HG02938 (cell line): ENCODE measurements around the gene PRSS56.
"Not testable (repeated sequence)": the region's sequence is repeated elsewhere in the genome, so short reads cannot be mapped to it uniquely, and the experiment has no call there.

ENCODE experiments used
- ATAC-seq: cut with Tn5 transposase; IDR thresholded peaks from one replicate; pipeline ENCODE4 v1.9.1; 2021; ENCODE audit warnings: mild to moderate bottlenecking, moderate library complexity; ENCODE audit not compliant: unreplicated experiment

PRSS56 gene

DNA sequence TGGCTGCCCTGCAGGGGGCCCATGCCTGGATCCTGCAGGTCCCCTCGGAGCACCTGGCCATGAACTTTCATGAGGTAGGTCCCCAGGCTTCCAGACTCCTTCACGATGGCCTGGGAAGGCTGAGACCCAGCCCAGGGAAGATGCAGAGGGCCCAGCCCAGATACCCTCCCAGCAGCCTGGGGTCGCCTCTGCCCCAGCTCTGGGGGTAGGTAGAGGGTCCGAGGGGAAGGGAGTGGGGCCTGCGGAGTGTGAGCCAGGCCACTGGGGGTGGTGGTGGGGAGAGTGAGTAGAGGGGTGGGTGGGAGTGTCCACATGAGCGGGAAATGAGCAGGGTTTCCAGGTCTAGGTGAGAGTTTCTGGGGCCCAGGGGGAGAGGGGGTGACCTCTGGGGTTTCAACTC lies 4.6 kb downstream of the PRSS56 start:
- ATAC-seq = no peak

GRCh38 chr2:232525199-232525598 lies 5.0 kb downstream of the PRSS56 start:
- ATAC-seq = no peak

- no peak for ATAC-seq
These were observed 5.7 kb downstream of the PRSS56 start, which contains the start of gene CHRND for GRCh38 chr2:232525791-232526371. Gene CHRND, plus strand, starts transcription at chr2:232526160. Its CDS starts 56 bp downstream, at chr2:232526216.

GRCh38 chr2:232526372-232526941 lies 6.3 kb downstream of the PRSS56 start:
- no peak for ATAC-seq

DNA sequence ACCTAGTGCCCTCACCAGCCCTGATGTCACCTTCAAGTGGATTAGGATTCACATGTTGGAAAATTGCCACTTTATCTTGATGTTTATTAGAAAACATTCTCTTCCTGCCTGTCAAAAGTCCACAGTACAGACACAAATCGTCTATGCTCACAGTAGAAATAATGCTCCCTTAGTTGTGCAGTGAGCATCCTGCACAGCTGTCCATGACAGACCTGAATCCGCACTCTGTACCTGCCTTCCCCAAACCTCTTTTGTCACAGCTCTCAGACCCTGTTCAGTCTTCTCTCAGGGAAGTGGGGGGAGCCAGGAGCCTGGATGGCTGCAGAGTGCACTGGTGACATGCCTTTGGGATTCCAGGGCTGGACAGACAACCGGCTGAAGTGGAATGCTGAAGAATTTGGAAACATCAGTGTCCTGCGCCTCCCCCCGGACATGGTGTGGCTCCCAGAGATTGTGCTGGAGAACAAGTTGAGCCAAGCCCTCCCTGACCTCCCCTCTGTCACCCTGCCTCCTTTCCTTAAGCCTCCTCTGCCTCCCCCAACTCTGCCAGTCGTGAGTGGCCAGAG lies 7.8 kb downstream of the PRSS56 start:
- no peak for ATAC-seq

GRCh38 chr2:232528746-232529460 lies 8.7 kb downstream of the PRSS56 start:
- ATAC-seq = no peak

DNA sequence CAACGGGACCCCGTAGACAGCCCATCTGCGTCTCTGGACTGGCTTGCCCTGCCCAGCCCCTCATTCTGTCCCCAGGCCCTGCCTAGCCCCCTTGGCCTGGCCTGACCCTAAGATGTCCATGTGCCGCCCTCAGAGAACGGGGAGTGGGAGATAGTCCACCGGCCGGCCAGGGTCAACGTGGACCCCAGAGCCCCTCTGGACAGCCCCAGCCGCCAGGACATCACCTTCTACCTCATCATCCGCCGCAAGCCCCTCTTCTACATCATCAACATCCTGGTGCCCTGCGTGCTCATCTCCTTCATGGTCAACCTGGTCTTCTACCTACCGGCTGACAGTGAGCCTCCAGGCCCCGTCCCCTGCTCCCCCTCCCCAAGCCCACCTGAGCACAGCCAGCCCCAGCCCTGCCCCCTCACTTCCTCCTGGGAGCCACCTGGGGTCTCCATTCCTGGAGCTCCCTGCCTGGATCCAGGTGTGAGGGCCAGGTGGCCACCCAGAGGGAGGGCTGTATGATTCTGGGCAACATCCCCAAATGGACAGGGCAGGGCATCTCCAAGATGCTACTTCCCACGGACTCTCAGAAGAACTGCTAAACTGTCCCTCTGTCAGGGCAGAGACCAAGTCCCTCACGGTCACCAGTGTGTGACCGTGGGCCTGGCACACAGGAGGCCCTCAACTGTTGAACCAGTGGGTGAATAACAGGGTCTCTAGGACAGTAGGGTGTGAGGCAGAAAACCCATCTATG lies 9.8 kb downstream of the PRSS56 start:
- ATAC-seq = no peak

- no peak for ATAC-seq
These were observed 10.6 kb downstream of the PRSS56 start for GRCh38 chr2:232530626-232531260.

DNA sequence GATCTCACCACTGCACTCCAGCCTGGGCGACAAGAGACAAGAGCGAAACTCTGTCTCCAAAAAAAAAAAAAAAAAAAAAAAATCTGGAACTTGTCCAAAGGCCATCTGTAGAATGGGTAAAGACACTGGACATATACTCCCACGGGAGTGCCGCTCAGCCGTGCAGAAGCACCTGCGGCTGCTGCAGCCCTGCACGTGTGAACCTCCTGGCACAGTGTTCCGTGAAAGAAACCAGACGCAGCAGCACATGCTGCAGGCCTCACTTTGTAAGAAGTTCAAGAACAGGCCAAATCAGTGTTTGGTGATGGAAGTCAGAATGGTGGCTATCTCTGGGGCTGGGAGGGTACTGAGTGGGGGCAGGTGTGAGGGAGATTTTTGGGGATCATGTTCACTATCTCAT lies 12.2 kb downstream of the PRSS56 start:
- no peak for ATAC-seq

- not testable (repeated sequence) for ATAC-seq
These were observed 12.6 kb downstream of the PRSS56 start for GRCh38 chr2:232532821-232533220.

DNA sequence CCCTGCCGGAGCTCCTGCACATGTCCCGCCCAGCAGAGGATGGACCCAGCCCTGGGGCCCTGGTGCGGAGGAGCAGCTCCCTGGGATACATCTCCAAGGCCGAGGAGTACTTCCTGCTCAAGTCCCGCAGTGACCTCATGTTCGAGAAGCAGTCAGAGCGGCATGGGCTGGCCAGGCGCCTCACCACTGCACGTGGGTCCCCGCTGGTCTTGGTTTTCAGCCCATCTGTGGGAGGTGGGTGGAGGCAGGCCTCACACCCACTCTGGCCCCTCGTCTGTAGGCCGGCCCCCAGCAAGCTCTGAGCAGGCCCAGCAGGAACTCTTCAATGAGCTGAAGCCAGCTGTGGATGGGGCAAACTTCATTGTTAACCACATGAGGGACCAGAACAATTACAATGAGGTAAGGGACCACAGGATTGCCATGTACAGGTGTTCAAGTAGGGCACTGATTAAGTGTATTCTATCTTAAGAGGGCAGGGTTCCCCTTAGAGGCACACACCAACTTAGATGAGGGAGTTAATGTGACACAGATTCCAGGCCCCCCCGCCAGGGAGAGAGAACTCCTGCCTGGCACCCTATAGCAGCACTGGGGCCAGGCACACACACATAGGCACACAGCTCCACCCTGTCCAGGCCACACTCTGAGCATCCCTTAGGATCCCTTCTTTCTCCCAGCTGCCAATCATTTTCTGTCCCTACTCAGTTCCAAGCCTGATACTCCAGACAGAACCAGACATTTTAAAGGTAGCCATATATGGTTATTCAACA lies 13.9 kb downstream of the PRSS56 start:
- no peak for ATAC-seq

- no peak for ATAC-seq
These were observed 14.9 kb downstream of the PRSS56 start for GRCh38 chr2:232534940-232535651.

- ATAC-seq = no peak
These were observed 15.8 kb downstream of the PRSS56 start for GRCh38 chr2:232535761-232536530.

- no peak for ATAC-seq
These were observed 16.9 kb downstream of the PRSS56 start for GRCh38 chr2:232537079-232537478.

GRCh38 chr2:232537499-232537898 lies 17.3 kb downstream of the PRSS56 start:
- no peak for ATAC-seq

DNA sequence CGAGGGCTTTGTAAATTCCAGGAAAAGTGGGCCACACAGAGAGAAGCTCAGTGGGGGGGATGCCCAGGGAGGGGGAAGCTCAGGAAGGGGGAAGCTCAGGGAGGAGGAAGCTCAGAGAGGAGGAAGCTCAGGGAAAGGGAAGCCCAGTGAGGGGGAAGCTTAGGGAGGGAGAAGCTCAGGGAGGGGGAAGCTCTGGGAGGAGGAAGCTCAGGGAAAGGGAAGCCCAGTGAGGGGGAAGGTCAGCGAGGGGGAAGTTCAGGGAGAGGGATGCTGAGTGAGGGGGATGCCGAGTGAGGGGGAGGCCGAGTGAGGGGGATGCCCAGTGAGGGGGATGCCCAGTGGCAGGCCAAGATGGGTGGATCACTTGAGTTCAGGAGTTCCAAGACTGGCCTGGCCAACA lies 18.5 kb downstream of the PRSS56 start:
- no peak for ATAC-seq

GRCh38 chr2:232539298-232540231 lies 19.4 kb downstream of the PRSS56 start, which contains the start of gene CHRNG:
Gene CHRNG, plus strand, starts transcription at chr2:232539692. Its CDS starts 56 bp downstream, at chr2:232539748.
- ATAC-seq = no peak
